Kidney glomerular epithelial cell (primary cell): ENCODE results near the gene PPIP5K2.
"Not testable (repeated sequence)": the region's sequence is repeated elsewhere in the genome, so short reads cannot be mapped to it uniquely, and the experiment has no call there.

Experiments used
- DNase-seq: peaks from one replicate; lab custom pipeline; 2025; lab: John Stamatoyannopoulos, UW

The PPIP5K2 gene

DNA sequence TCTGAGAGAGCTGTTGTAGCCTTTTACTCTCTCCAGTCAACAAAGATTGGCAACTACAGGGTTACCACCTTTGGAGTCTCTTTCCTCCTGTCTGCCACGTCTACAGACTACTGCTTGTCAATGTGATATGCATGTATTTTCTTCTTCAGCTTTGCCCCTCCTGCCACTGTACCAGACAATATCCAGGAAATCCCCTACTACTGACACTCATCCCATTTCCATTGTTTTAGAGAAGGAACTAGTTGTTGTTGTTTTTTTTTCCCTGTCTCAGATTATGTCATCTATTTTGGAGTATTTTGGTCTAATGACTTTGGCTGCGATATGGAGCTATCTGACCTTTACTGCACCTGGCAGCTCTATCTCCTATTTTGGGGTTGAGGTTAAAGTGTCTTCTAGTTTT, 88.4 kb downstream of the PPIP5K2 start:
- peak; percentile 6 for DNase-seq

DNA sequence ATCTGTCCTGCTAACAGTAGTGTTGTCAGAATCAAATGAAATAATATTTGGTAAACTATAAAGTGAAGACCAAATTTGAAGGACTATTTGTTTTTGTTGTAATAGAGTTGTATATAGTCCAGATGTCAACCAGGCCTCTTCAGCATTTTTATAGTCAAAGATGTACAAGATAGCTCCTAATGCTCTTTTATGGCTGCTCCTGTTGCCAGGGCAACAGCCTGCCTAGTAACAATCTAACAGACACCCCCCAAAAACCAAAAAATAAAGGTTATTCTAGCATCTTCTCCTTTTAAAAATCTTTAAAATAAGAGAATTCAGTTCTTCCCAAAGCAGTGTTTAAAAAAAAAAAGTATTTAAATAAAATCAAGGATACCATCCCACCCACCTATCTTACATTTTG, 89.0 kb downstream of the PPIP5K2 start:
- DNase-seq, result no peak

DNA sequence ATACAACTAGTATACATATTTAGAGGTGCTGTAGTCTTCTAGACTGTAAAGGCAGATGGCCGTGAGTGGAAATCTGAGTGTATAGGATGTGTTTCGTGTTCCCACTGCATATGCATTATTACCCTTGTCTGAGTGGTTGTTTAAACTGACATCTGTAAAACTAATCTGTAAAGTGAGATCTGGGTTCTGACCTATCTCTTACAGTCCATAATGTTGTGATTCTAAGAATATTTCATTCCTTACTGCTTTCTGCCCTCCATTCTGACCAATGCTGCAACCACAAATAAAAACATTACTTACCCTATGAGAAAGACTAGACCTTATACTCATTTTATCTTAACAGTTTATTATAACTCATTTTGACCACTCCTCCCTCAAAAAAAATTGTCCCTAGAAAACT, 90.9 kb downstream of the PPIP5K2 start:
- DNase-seq, result no peak

DNA sequence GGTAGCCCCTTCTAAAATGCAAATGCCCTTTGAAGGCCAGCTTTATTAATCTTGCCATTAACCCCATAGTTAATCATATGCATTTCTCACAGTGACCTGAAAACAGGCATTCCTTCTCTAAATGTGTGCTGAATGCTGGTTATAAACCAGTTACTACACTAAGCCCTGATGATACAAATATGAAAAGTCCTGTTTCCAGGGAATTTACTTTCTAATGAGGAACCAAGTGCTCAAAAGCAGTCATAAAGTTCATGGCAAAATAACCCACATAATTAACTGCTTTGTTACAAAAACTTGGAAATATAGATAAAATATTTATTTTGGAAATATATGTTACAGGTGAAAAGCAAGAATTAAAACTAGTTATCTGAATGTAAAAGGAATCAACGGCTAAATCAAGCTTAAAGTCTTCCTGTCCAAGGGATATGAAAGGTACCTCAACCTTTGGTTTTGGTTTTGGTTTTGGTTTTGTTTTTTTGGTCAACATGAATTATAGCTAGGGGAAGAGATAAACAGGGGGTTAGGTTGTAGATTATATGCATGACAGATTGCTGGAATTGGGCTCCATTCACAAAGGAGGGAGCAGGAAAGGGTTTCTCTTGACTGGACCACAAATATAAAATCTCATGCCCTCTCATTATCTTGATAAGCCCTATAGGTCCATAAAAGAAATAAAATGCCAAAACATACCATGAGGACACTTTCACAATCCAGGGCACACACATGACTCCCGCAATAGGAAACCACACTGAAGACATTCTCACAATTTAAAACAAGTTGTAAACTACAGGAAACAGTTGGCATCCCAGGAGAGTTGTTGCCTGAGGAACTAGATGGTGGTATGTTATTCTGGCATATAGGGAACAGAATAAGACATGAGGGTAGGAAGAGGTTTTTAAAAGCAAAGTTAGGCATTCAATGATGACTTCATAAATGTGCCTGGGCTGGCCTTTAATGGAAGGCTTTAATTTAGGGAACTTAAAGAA, 91.8 kb downstream of the PPIP5K2 start:
- no peak for DNase-seq

DNA sequence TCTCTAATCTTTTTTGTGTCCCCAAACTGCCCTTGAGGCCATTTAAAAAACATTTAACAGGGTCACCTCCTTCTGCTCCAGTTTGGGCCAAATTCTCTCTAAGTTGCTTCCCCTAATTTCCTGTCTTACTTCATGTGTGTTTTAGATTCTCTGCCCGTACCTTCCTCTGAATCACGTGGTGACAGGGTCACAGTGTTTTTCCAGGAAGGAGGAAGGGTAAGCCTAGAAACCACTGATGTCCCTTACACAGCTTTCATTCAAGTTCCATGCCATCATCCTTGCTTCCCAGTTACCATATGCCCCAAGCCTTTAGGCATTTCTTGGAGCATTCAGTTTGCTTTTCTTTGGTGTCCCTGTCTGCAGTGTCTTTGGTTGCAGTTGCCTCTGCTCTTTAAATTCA, 96.0 kb downstream of the PPIP5K2 start:
- DNase-seq, result no peak

DNA sequence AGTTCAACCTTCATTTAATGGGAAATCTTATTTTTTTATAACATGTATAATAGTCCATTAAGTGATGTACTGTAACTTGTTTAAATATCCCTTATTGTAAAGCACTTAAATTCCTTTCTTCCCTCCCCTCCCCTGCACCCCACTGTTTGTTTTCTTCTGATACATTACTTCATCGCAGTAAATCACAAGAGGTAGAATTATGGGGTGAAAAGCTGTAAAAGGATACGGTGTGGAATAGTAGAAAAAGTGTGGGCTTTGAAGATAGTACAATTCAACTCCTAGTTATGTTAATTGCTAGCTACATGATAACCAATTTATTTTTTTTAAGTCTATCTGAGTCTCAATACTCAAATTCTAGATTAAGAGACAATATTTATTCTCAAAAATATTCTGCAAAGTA, 96.6 kb downstream of the PPIP5K2 start:
- no peak for DNase-seq

DNA sequence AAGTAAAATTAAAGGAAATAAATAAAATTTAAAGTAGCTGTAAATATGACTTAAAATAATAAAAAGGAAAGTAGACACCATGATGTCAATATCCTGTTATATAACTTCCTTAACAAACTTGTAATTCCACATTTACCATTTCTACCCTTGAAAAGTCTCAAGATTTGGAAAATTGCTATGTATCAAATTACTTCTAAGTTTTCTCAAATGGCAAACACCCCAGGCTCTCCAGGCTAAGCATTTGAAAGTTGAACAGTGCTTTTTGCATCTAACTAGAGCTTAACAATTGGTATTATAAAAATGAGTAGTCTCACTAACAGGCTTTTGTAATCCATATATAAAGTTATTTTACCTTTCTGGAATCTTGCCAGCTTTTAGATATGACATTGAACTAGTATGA, 97.0 kb downstream of the PPIP5K2 start:
- no peak for DNase-seq

DNA sequence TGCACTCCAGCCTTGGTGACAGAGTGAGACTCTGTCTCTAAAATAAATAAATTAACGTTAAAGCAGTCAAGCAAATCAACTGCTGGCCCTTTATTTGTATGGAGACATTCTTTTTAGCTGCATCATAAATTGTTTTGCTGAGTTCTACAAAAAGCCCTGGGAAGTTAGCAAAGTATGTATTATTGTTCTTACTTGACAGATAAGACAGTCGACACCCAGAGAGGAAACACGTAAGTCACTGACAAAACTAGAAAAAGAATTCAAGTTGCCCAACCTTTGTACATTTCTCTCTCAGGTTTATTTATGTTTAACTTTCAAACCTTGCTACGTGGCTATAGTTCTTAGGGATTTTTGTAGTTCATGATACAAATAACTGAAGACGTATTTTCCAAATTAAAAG, 98.1 kb downstream of the PPIP5K2 start:
- DNase-seq, result peak; percentile 84

DNA sequence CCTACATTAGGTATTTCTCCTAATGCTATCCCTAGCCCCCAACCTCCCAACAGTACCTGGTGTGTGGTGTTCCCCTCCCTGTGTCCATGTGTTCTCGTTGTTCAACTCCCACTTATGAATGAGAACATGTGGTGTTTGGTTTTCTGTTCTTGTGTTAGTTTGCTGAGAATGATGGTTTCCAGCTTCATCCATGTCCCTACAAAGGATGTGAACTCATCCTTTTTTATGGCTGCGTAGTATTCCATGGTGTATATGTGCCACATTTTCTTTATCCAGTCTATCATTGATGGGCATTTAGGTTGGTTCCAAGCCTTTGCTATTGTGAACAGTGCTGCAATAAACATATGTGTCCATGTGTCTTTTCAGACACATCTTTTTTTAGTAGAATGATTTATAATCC, 99.0 kb downstream of the PPIP5K2 start:
- DNase-seq, result not testable (repeated sequence)

DNA sequence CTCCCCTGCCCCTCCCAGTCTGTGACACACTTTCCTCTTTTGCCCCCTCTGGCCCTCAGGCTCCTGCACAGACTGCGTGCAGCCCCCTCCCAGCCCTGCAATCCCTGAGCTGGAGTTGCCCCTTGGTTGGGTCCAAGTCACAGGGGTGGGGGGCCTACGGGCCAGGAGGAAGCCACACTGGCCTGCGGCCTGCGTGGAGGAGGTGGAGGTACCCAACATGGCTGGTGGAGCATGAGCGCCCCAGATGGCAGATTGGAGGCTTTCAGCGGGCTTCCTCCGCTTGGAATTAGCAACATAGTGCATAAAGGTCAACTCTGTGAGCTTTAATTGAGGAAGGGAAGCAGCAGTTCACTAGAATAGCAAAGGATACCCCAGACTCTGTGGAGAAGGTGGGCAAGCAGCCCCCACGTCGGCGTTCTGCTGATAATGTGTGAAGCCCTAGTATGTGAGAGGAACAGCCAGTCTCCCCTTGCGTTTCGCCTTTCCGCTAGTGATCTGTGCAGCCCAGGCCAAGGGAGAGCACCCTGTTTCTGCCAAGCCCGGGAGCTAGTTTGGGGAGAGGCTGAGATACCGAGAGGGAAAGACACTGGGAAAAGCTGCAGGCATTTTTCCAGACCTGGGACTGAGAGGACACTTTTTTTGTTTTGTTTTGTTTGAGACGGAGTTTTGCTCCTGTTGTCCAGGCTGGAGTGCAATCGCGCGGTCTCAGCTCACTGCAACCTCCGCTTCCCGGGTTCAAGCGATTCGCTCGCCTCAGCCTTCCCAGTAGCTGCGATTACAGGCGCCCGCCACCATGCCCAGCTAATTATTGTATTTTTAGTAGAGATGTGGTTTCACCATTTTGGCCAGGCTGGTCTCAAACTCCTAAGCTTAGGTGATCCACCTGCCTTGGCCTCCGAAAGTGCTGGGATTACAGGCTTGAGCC, 103.2 kb downstream of the PPIP5K2 start:
- no peak for DNase-seq

DNA sequence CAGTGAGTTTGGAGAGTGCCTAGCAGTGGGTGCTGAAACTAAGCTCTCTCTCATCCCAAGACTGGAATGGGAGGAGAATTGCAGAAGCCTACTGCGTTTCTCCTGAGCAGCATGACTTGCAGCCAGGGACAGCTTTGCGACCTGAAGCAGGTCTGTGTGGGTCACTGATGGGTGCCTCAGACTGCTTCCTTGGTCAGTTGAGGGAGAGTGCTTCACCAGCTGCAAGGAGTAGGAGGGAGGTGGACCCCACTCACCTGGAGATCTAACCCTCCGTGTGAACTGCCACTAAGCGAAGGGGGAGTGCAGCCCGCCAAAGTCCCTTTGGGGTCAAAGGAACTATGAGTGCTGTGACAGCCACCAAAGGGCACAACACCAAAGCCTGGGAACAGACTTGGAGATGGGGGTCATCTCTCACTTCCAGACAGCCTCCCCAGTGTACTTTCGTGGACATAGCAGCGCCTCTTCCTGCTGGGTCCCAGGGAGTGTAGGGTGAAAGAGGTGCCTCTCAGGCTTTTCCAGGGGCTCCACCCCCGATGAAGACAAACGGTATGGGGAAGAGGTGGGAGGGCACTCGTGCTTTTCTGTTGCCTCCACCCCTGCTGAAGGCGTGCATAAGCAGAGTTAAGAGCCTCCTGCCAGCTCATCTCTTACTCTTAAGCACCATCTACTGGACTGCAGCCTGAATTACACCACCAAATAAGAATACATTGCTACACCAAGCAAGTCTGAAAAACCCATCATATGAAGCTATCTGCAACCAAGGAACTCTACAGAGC, 104.2 kb downstream of the PPIP5K2 start:
- DNase-seq, result peak; percentile 77

DNA sequence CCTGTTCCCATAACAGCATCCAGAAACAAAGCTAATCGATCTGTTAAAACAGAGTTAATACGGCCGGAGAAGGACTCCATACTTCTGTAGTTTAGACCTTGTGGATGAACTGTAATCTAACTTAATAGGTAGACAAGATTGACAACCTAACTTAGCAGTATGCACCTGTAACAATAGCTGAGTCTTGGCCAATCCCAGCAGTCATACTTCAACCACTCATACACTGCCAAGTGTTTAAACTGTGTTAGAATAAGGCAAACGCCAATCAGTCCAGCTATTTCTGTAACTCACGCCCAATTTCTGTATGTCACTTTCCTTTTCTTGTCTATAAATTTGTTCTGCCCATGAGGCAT, 104.8 kb downstream of the PPIP5K2 start:
- DNase-seq, result no peak

DNA sequence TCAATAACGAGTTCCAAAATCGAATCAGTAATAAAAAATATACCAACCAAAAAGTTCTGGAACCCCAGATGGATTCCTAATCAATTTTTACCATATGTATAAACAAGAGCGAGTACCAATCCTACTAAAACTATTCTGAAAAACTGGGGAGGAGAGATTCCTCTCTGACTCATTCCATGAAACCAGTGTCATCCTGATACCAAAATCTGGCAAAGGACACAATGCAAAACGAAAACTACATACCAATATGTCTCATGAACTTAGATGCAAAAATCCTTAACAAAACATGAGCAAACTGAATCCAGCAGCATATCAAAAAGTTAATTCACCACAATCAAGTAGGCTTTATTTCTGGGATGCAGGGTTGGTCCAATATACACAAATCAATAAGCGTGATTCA, 108.0 kb downstream of the PPIP5K2 start:
- no peak for DNase-seq

DNA sequence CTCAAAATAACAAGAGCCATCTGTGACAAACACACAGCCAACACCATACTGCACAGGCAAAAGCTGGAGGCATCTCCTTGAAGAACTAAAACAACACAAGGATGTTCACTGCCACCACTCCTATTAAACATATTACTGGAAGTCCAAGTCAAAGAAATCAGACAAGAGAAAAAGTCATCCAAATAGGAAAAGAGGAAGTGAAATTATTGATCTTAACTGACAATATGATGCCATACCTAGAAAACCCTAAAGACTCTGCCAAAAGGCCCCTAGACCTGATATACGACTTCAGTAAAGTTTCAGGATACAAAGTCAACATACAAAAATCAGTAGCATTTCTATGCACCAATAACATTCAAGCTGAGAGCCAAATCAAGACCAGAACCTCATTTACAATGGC, 108.5 kb downstream of the PPIP5K2 start:
- DNase-seq, result no peak

DNA sequence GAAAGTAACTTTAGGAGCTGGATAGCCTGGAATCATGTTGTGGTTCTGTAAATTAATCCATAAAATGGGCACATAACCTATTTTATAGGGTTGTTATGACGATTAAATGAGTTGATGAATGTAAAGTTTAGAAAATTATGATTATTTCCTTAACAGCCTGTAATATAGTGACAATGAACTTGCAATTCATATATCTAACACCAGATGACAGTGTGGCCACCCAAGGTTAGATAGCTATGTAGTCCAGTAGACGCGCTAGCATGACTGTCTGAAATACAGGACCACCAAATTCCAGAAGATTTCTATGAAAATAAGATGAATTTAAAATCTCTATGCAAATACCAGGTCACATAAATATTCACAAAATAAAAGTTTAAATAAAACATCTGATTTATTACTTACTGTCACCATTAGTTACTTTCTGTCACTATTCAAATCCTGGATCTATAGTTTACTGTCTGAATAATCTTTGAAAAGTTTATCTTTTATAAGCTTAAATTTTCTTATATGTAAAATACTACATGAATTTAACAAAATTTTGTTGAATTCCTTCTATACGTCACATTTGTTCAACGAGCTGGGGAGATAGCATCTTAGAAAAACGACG, 112.4 kb downstream of the PPIP5K2 start:
- DNase-seq, result peak; percentile 29

DNA sequence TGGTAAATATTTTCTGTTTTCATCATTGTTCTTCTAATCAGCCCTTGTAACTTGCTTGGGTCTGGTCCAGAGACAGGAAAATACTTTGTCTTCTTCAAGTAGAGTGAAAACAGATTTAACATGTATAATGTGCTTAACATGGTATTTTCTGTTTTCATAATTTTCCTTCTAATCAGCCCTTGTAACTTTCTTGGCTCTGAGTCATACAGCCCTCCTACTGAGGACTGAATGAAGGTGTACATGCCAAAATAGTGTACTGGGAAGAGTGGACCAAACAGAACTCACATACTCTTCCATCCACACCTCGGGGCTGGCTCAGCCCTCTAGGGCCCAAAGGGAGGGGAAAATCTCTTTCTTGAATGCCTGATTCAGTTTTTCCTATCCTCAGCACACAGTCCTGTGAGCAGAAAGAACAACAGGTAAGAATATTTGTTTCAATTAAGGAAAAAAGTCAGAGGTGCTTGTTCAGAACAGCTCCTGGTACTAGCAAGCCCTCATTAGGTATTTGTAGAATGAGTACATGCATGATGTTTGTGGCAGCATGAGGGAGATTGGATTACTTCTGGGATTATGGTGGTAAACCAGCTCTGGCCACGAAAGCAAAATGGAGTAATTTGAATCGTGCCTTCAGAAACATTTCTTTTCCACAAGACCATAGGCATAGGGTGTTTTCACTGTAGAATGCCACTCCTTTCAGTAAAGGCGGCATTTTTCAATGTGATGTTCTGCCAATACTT, 114.3 kb downstream of the PPIP5K2 start:
- peak; percentile 26 for DNase-seq

DNA sequence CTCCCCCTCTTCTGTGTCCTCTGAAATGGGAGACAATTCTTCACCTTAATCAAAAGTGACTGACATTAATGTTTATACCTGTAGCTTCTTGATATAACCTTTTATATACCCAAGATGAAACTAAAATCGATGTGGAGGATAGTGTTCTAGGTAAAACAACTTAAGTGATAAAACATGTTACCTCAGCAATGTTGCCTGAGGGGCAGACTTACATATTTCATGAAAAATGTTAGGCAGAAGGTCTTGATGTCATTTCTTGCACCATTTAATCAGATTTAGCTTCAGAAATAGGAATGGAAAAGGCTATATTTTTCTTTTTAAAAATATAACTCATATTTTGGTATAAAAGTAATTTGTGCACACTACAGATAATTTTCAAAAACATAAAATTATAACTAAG, 115.8 kb downstream of the PPIP5K2 start:
- DNase-seq, result no peak

DNA sequence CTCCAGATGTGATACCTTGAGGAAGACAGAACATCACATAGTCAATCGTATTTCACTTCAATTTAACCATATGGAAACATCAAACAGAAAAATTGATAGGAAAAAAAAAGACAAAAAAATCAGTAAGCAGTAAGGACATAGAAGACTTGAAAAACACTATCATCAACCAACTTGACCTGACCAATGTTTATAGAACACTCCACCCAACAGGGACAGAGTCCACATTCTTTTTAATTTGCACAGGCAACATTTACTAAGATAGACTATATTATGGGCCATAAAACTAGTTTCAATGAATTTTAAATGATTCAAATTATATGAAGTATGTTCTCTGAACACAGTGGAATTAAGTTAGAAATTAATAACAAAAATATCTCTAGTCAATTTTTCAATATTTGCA, 117.7 kb downstream of the PPIP5K2 start:
- no peak for DNase-seq

DNA sequence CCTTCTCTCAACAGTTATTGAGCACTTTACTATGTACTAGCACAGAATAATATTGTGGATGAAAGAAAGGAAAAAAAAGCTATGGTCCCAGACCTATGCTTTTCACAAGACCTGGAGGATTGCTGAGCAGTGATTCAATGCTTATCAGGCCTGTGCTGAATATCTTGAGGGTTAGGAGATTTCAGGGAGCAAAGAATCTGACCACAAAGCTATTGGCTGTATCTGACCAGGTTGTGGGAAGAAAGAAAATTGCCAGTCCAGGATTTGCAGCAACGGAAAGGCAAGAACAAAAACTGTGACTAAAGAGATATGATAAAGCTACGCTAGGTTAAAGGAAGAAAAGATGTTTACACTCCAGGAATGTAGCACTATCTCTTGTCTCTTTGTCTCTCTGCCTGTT, 123.6 kb downstream of the PPIP5K2 start:
- peak; percentile 17 for DNase-seq

DNA sequence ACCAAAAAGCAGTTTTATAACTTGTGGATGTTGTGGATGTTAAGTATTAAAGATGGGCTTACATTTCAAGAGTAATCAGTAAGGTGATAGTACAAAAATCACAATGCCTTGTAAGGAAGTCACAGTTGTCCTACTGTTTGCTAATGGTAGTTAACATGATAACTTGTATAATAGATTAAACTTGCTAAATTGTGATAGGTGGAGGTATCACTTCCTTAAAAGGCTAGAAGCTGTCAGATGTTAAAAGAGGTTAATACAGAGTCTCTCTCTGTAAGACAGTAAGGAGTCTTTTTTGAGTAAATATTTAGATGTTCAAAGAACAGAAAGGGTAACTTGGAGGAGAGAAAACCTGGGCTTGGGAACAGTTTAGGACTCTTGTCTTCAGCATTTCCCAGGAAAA, 124.3 kb downstream of the PPIP5K2 start:
- no peak for DNase-seq

DNA sequence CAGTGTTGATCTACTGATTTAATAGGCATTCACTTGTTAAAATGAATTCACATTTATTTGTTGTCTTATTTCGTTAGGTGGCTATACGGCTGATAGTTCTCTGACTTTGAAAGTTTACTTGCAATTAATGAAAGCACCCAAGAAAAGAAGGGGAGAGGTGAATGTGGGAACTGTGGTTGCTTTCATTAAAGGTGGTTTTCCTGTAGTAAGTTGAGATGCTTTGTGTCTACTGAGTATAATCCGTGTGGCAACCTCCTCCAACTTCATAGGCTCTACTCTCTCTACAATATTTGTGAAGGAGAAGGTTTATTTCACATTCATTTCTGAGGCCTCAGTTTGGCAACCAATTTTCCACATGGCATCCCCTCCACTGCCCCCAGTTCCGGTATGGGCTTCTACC, 125.7 kb downstream of the PPIP5K2 start:
- no peak for DNase-seq
